Measurements from ENCODE around the gene SPOPL.
"Not testable (repeated sequence)": the region's sequence is repeated elsewhere in the genome, so short reads cannot be mapped to it uniquely, and the experiment has no call there.

The SPOPL gene

GRCh38 chr2:138504092-138504491 lies 2.5 kb downstream of the SPOPL start:
- Mint-ChIP-seq H3K9me3 (no peaks in the 10 kb centered on the region), H3K27me3 (no peaks in the 10 kb centered on the region), H3K36me3 (peaks cover 24% of the 10 kb centered on the region), H3K4me1 (peaks cover 55% of the 10 kb centered on the region), H3K27ac (peak overlapping the region; percentile 92), H3K4me3 (peak overlapping the region; percentile 94)
- ATAC-seq: no peak

- H3K4me1 Mint-ChIP-seq: peaks cover 58% of the 10 kb centered on the region
- H3K9me3 Mint-ChIP-seq: no peaks in the 10 kb centered on the region
- peak overlapping the region; percentile 92 for H3K27ac Mint-ChIP-seq
- H3K27me3 Mint-ChIP-seq: no peaks in the 10 kb centered on the region
- peak; percentile 51 for ATAC-seq
- H3K4me3 Mint-ChIP-seq: peak overlapping the region; percentile 69
- peaks cover 27% of the 10 kb centered on the region for H3K36me3 Mint-ChIP-seq
These were observed 3.1 kb downstream of the SPOPL start for GRCh38 chr2:138504546-138505235.

GRCh38 chr2:138507267-138507666 lies 5.7 kb downstream of the SPOPL start:
- Mint-ChIP-seq H3K27ac (no peak overlapping the region), H3K9me3 (no peaks in the 10 kb centered on the region), H3K27me3 (no peaks in the 10 kb centered on the region), H3K36me3 (peaks cover 35% of the 10 kb centered on the region), H3K4me3 (no peak overlapping the region), H3K4me1 (peaks cover 50% of the 10 kb centered on the region)
- no peak for ATAC-seq

- peaks cover 66% of the 10 kb centered on the region for H3K4me1 Mint-ChIP-seq
- no peaks in the 10 kb centered on the region for H3K27me3 Mint-ChIP-seq
- peaks cover 40% of the 10 kb centered on the region for H3K36me3 Mint-ChIP-seq
- no peak overlapping the region for H3K27ac Mint-ChIP-seq
- ATAC-seq: no peak
- H3K9me3 Mint-ChIP-seq: peaks cover 6% of the 10 kb centered on the region
- H3K4me3 Mint-ChIP-seq: no peak overlapping the region
These were observed 8.7 kb downstream of the SPOPL start for GRCh38 chr2:138510319-138510718.

GRCh38 chr2:138512672-138513071 lies 11.1 kb downstream of the SPOPL start:
- H3K4me3 Mint-ChIP-seq: no peak overlapping the region
- H3K27me3 Mint-ChIP-seq: no peaks in the 10 kb centered on the region
- peaks cover 67% of the 10 kb centered on the region for H3K4me1 Mint-ChIP-seq

GRCh38 chr2:138514173-138514572 lies 12.6 kb downstream of the SPOPL start:
- peaks cover 28% of the 10 kb centered on the region for H3K36me3 Mint-ChIP-seq
- no peak for ATAC-seq
- H3K27ac Mint-ChIP-seq: no peak overlapping the region
- peaks cover 70% of the 10 kb centered on the region for H3K4me1 Mint-ChIP-seq
- no peaks in the 10 kb centered on the region for H3K27me3 Mint-ChIP-seq
- peaks cover 6% of the 10 kb centered on the region for H3K9me3 Mint-ChIP-seq
- H3K4me3 Mint-ChIP-seq: no peak overlapping the region

More at GRCh38 chr2:138512672-138513071, 11.1 kb downstream of the SPOPL start:
- Mint-ChIP-seq H3K27ac (peak overlapping the region; percentile 62), H3K36me3 (peaks cover 28% of the 10 kb centered on the region), H3K9me3 (peaks cover 6% of the 10 kb centered on the region)
- no peak for ATAC-seq

- Mint-ChIP-seq H3K9me3 (peaks cover 6% of the 10 kb centered on the region), H3K4me3 (no peak overlapping the region), H3K36me3 (peaks cover 20% of the 10 kb centered on the region), H3K27me3 (no peaks in the 10 kb centered on the region), H3K4me1 (peaks cover 71% of the 10 kb centered on the region), H3K27ac (no peak overlapping the region)
- ATAC-seq: no peak
These were observed 13.5 kb downstream of the SPOPL start for GRCh38 chr2:138515092-138515491.

GRCh38 chr2:138516030-138516704 lies 14.6 kb downstream of the SPOPL start:
- no peak overlapping the region for H3K27ac Mint-ChIP-seq
- H3K36me3 Mint-ChIP-seq: peaks cover 16% of the 10 kb centered on the region
- no peaks in the 10 kb centered on the region for H3K27me3 Mint-ChIP-seq
- peaks cover 6% of the 10 kb centered on the region for H3K9me3 Mint-ChIP-seq
- no peak overlapping the region for H3K4me3 Mint-ChIP-seq
- no peak for ATAC-seq
- peaks cover 77% of the 10 kb centered on the region for H3K4me1 Mint-ChIP-seq

- ATAC-seq: no peak
- H3K27ac Mint-ChIP-seq: no peak overlapping the region
- H3K4me1 Mint-ChIP-seq: peaks cover 92% of the 10 kb centered on the region
- H3K9me3 Mint-ChIP-seq: no peaks in the 10 kb centered on the region
- H3K36me3 Mint-ChIP-seq: peaks cover 18% of the 10 kb centered on the region
- H3K27me3 Mint-ChIP-seq: no peaks in the 10 kb centered on the region
- H3K4me3 Mint-ChIP-seq: no peak overlapping the region
These were observed 17.3 kb downstream of the SPOPL start for GRCh38 chr2:138518860-138519259.

- peaks cover 86% of the 10 kb centered on the region for H3K4me1 Mint-ChIP-seq
- H3K27ac Mint-ChIP-seq: peak overlapping the region; percentile 89
- no peak overlapping the region for H3K4me3 Mint-ChIP-seq
These were observed 20.3 kb downstream of the SPOPL start for GRCh38 chr2:138521821-138522220.

GRCh38 chr2:138522556-138522955 lies 21.0 kb downstream of the SPOPL start:
- peaks cover 10% of the 10 kb centered on the region for H3K9me3 Mint-ChIP-seq
- peaks cover 39% of the 10 kb centered on the region for H3K36me3 Mint-ChIP-seq
- H3K27ac Mint-ChIP-seq: peak overlapping the region; percentile 89
- H3K4me1 Mint-ChIP-seq: peaks cover 87% of the 10 kb centered on the region
- peak overlapping the region; percentile 59 for H3K4me3 Mint-ChIP-seq
- ATAC-seq: peak; percentile 47
- H3K27me3 Mint-ChIP-seq: no peaks in the 10 kb centered on the region

More at GRCh38 chr2:138521821-138522220, 20.3 kb downstream of the SPOPL start:
- H3K27me3 Mint-ChIP-seq: no peaks in the 10 kb centered on the region
- peaks cover 8% of the 10 kb centered on the region for H3K9me3 Mint-ChIP-seq
- ATAC-seq: no peak
- H3K36me3 Mint-ChIP-seq: peaks cover 32% of the 10 kb centered on the region

- peak; percentile 77 for ATAC-seq
- peaks cover 10% of the 10 kb centered on the region for H3K9me3 Mint-ChIP-seq
- H3K36me3 Mint-ChIP-seq: peaks cover 45% of the 10 kb centered on the region
- not testable (repeated sequence) for H3K27me3 Mint-ChIP-seq
- peak overlapping the region; percentile 89 for H3K27ac Mint-ChIP-seq
- peak overlapping the region; percentile 59 for H3K4me3 Mint-ChIP-seq
- H3K4me1 Mint-ChIP-seq: peaks cover 87% of the 10 kb centered on the region
These were observed 21.6 kb downstream of the SPOPL start for GRCh38 chr2:138523018-138523672.

- not testable (repeated sequence) for H3K4me3 Mint-ChIP-seq, ATAC-seq, H3K27me3 Mint-ChIP-seq
- peak overlapping the region; percentile 89 for H3K27ac Mint-ChIP-seq
- peaks cover 86% of the 10 kb centered on the region for H3K4me1 Mint-ChIP-seq
- peaks cover 10% of the 10 kb centered on the region for H3K9me3 Mint-ChIP-seq
- H3K36me3 Mint-ChIP-seq: peaks cover 50% of the 10 kb centered on the region
These were observed 22.1 kb downstream of the SPOPL start for GRCh38 chr2:138523673-138524042.

- H3K27me3 Mint-ChIP-seq, ATAC-seq, H3K4me3 Mint-ChIP-seq: not testable (repeated sequence)
- H3K36me3 Mint-ChIP-seq: peaks cover 50% of the 10 kb centered on the region
- peaks cover 88% of the 10 kb centered on the region for H3K4me1 Mint-ChIP-seq
- H3K27ac Mint-ChIP-seq: peak overlapping the region; percentile 89
- H3K9me3 Mint-ChIP-seq: peaks cover 10% of the 10 kb centered on the region
These were observed 22.8 kb downstream of the SPOPL start for GRCh38 chr2:138524353-138524752.

- no peak for ATAC-seq
- peaks cover 82% of the 10 kb centered on the region for H3K4me1 Mint-ChIP-seq
- peak overlapping the region; percentile 51 for H3K27ac Mint-ChIP-seq
- no peaks in the 10 kb centered on the region for H3K27me3 Mint-ChIP-seq
- H3K36me3 Mint-ChIP-seq: peaks cover 39% of the 10 kb centered on the region
- H3K4me3 Mint-ChIP-seq: no peak overlapping the region
- H3K9me3 Mint-ChIP-seq: peaks cover 3% of the 10 kb centered on the region
These were observed 30.3 kb downstream of the SPOPL start for GRCh38 chr2:138531913-138532312.

Measured in stimulated activated memory B cell treated with anti-CD40 and anti-IgM and Interleukin-4, amounts not matched to agents 10 μg/mL and 1 μg/mL and 100 μg/mL, for 72 hours (primary cell).